Suprapubic skin (tissue), 4 donors: Measurements from ENCODE around the gene LRP1B. TPM values are rescaled to one million over a fixed set of nuclear protein-coding genes. Genes with fewer than 3 reads are reported as not detected.
"Not testable (repeated sequence)": the region's sequence is repeated elsewhere in the genome, so short reads cannot be mapped to it uniquely, and the experiment has no call there.

Experiments used
- DNase-seq, 2 donors: peaks; one replicate each; pipeline ENCODE4 v3.0.0-alpha.2; 2019; ENCODE audit warnings: low spot score in 2 of 2
- H3K27ac ChIP-seq: fragments of 200-600 bp; sonication (generic); one replicate; pipeline ENCODE4 v1.5.1; 2019
- H3K27me3 ChIP-seq: fragments of 200-600 bp; sonication (generic); one replicate; pipeline ENCODE4 v1.5.1; 2019
- H3K36me3 ChIP-seq: fragments of 200-600 bp; sonication (generic); one replicate; pipeline ENCODE4 v1.5.1; 2019
- H3K4me1 ChIP-seq: fragments of 200-600 bp; sonication (generic); one replicate; pipeline ENCODE4 v1.5.1; 2019
- H3K4me3 ChIP-seq: fragments of 200-600 bp; sonication (generic); one replicate; pipeline ENCODE4 v1.5.1; 2019; ENCODE audit warnings: mild to moderate bottlenecking
- H3K9me3 ChIP-seq: fragments of 200-600 bp; sonication (generic); one replicate; pipeline ENCODE4 v1.5.1; 2019
- EP300 ChIP-seq: sonication (generic); formaldehyde crosslinking; IDR thresholded peaks from one replicate; pipeline ENCODE4 v1.6.1; 2017; ENCODE audit warnings: antibody characterized with exemption
- POLR2A ChIP-seq, 2 donors: fragments of 450-650 bp; IDR thresholded peaks; one replicate each; pipeline ENCODE4 v1.6.1; 2017; ENCODE audit warnings: antibody characterized with exemption in 2 of 2, mild to moderate bottlenecking in 2 of 2, moderate library complexity in 2 of 2
- POLR2AphosphoS5 ChIP-seq, 3 donors: sonication (generic); formaldehyde crosslinking; IDR thresholded peaks; one replicate each; pipeline ENCODE4 v1.6.1; 2017; ENCODE audit warnings: antibody characterized with exemption in 3 of 3
- WGBS: methylation state at CpG from one replicate; pipeline ENCODE4 v1.1.5; 2018; 5-methylcytosine and 5-hydroxymethylcytosine counted together
- total RNA-seq, 4 donors: library from RNA; depleted of rRNA; stranded (reverse); fragments of >200 nt; gene quantifications; one replicate each; pipeline ENCODE4 v1.1.0, GENCODE V29; 2016
- TF ChIP-seq, protein P1 (sequence below), 2 donors: fragments of 200-600 bp in 1 of 2; fragments of 450-650 bp in 1 of 2; sonication (generic) in 1 of 2; IDR thresholded peaks; one replicate each; pipeline ENCODE4 v1.5.1; 2016 to 2019; ENCODE audit warnings: antibody characterized with exemption in 2 of 2, mild to moderate bottlenecking in 1 of 2, moderate library complexity in 1 of 2

LRP1B gene
- total RNA-seq, 4 donors from 2014 or later = 0.11 to 2.7 (median 1.3) TPM

DNA sequence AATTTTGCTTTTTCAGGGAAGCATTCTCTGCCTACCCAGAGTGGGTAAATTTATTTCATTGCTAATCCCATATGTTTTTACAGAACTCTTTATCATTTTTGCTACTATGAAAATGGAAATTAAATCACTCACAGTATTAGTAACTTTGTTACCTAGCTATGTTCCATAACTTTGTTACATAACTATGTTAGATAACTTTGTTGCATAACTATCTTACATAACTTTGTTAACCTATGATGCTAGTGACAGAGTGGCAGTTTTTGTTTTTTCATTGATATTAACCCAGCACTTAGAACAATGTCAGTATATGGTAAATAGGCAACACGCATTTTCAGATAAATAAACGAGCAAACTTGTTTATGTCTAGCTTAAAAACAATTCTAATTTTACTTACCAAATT, 286.6 kb downstream of the LRP1B start:
- H3K27ac ChIP-seq = no peak overlapping the region
- H3K36me3 ChIP-seq = no peaks in the 10 kb centered on the region
- no peaks in the 10 kb centered on the region for H3K4me1 ChIP-seq
- H3K9me3 ChIP-seq = no peaks in the 10 kb centered on the region
- WGBS = 90% methylated on average over 2 of the region's 2 CpGs
- H3K4me3 ChIP-seq = no peak overlapping the region
- DNase-seq = no peak
- no peaks in the 10 kb centered on the region for H3K27me3 ChIP-seq
- TF ChIP-seq POLR2A (IDR thresholded peaks at IDR 0.05) (no peak), POLR2AphosphoS5 (IDR thresholded peaks at IDR 0.05) (no peak), EP300 (no peak)
- TF ChIP-seq, protein P1, sequence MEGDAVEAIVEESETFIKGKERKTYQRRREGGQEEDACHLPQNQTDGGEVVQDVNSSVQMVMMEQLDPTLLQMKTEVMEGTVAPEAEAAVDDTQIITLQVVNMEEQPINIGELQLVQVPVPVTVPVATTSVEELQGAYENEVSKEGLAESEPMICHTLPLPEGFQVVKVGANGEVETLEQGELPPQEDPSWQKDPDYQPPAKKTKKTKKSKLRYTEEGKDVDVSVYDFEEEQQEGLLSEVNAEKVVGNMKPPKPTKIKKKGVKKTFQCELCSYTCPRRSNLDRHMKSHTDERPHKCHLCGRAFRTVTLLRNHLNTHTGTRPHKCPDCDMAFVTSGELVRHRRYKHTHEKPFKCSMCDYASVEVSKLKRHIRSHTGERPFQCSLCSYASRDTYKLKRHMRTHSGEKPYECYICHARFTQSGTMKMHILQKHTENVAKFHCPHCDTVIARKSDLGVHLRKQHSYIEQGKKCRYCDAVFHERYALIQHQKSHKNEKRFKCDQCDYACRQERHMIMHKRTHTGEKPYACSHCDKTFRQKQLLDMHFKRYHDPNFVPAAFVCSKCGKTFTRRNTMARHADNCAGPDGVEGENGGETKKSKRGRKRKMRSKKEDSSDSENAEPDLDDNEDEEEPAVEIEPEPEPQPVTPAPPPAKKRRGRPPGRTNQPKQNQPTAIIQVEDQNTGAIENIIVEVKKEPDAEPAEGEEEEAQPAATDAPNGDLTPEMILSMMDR (IDR thresholded peaks at IDR 0.05) = no peak

DNA sequence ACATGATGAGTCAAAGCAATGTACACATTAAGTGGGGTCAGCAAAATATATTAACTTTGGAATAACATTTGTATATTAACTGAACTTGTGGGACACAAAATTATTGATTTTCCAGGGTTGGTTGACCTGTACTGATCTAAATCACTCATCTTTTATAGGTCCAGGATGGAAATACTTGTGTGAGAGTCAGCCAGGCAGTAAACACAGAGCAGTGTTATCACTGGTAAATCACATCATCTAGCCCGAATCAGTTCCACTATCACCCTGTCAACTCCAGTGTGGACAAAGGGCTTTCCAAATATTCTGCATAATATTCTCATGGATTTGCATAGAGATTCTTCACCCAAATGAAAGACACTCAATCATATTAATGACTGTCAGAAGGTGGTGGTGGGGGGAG, 295.7 kb downstream of the LRP1B start:
- Histone ChIP-seq H3K27me3 (no peaks in the 10 kb centered on the region), H3K9me3 (no peaks in the 10 kb centered on the region), H3K4me1 (no peaks in the 10 kb centered on the region), H3K4me3 (no peak overlapping the region), H3K36me3 (no peaks in the 10 kb centered on the region), H3K27ac (no peak overlapping the region)
- TF ChIP-seq POLR2A (IDR thresholded peaks at IDR 0.05) = no peak
- no peak for TF ChIP-seq EP300
- TF ChIP-seq, protein P1 (IDR thresholded peaks at IDR 0.05) = no peak
- no peak for TF ChIP-seq POLR2AphosphoS5 (IDR thresholded peaks at IDR 0.05)
- 83% methylated on average over 1 of the region's 1 CpG for WGBS
- DNase-seq = no peak

DNA sequence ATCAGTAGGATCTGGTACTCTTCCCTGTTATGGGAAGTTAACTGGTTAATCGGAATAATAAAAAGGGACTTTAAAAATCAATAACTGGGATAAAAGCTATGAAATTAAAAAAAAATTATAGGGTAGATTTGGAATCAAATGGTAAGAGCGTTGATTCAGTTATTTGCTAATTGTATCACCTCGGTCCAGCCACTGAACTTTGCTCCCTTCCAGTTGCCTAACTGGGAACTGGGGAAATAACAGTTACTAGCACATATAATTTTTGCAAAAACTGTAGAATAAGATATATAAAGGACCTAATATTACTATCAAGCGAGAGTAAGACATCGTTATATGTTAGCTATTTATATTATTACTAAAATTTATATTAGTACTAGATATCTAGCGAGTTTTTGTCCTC, 302.1 kb downstream of the LRP1B start:
- Histone ChIP-seq H3K4me1 (no peaks in the 10 kb centered on the region), H3K4me3 (no peak overlapping the region), H3K27ac (no peak overlapping the region), H3K27me3 (no peaks in the 10 kb centered on the region), H3K9me3 (no peaks in the 10 kb centered on the region), H3K36me3 (no peaks in the 10 kb centered on the region)
- no peak for DNase-seq
- 89% methylated on average over 6 of the region's 6 CpGs for WGBS
- TF ChIP-seq POLR2AphosphoS5 (IDR thresholded peaks at IDR 0.05) (no peak), POLR2A (IDR thresholded peaks at IDR 0.05) (no peak), EP300 (no peak)
- TF ChIP-seq, protein P1 (IDR thresholded peaks at IDR 0.05) = no peak

DNA sequence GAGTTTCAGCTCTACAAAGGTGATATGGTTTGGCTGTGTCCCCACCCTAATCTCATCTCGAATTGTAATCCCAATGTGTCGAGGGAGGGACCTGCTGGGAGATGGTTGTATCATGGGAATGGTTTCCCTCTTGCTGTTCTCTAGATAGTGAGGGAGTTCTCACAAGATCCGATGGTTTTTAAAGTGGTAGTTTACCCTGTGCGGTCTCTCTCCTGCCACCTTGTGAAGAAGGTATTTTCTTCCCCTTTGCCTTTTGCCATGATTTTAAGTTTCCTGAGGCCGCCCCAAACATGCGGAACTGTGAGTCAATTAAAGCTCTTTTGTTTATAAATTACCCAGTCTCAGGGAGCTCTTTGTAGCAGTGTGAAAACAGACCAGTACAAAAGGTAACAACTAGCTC, 306.0 kb downstream of the LRP1B start:
- no peaks in the 10 kb centered on the region for H3K27me3 ChIP-seq
- TF ChIP-seq POLR2A (IDR thresholded peaks at IDR 0.05) = no peak
- TF ChIP-seq EP300 = no peak
- TF ChIP-seq, protein P1 (IDR thresholded peaks at IDR 0.05) = no peak
- TF ChIP-seq POLR2AphosphoS5 (IDR thresholded peaks at IDR 0.05) = no peak
- no peaks in the 10 kb centered on the region for H3K36me3 ChIP-seq
- no peak overlapping the region for H3K4me3 ChIP-seq
- no peaks in the 10 kb centered on the region for H3K4me1 ChIP-seq
- H3K9me3 ChIP-seq = no peaks in the 10 kb centered on the region
- H3K27ac ChIP-seq = no peak overlapping the region
- DNase-seq = no peak
- 90% methylated on average over 6 of the region's 6 CpGs for WGBS

DNA sequence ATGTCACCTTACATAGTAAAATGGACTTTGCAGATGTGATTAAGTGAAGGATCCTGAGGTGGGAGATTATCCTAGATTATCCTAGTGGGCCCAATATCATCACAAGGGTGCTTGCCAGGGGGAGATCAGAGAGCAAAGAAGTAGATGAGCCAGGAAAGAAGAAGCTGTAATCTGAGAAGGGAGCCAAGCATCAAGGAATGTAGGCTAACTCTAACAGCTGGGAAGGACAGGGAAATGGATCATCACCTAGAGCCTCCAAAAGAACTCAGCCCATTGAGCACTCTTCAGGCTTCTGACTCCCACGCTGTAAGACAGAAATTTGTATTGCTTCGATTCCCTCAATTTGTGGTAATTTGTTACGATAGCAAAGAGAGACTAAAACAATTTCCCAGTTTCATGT, 309.9 kb downstream of the LRP1B start:
- TF ChIP-seq POLR2AphosphoS5 (IDR thresholded peaks at IDR 0.05) = no peak
- TF ChIP-seq EP300 = no peak
- no peak for TF ChIP-seq POLR2A (IDR thresholded peaks at IDR 0.05)
- TF ChIP-seq, protein P1 (IDR thresholded peaks at IDR 0.05) = no peak
- H3K9me3 ChIP-seq = no peaks in the 10 kb centered on the region
- 92% methylated on average over 3 of the region's 3 CpGs for WGBS
- no peaks in the 10 kb centered on the region for H3K36me3 ChIP-seq
- no peak overlapping the region for H3K27ac ChIP-seq
- H3K4me1 ChIP-seq = no peaks in the 10 kb centered on the region
- H3K4me3 ChIP-seq = no peak overlapping the region
- no peaks in the 10 kb centered on the region for H3K27me3 ChIP-seq
- no peak for DNase-seq

DNA sequence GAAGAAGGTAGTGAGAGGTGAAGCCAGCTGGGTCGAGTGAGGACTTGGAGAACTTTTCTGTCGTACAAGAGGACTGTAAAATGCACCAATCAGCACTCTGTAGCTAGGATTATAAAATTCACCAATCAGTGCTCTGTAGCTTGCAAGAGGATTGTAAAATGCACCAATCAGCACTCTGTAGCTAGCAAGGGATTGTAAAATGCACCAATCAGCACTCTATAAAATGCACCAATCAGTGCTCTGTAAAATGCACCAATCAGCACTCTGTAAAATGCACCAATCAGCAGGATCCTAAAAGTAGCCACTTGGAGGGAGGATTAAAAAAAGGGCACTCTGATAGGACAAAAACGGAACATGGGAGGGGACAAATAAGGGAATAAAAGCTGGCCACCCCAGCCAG, 315.5 kb downstream of the LRP1B start:
- not testable (repeated sequence) for H3K4me3 ChIP-seq, DNase-seq

More for the DNA sequence above, 315.5 kb downstream of the LRP1B start:
- not testable (repeated sequence) for H3K36me3 ChIP-seq, H3K27ac ChIP-seq, H3K4me1 ChIP-seq, H3K27me3 ChIP-seq
- peaks cover 13% of the 10 kb centered on the region for H3K9me3 ChIP-seq
- WGBS = 82% methylated on average over 3 of the region's 3 CpGs
